Measurements from ENCODE around the gene BRI3BP.

DNA sequence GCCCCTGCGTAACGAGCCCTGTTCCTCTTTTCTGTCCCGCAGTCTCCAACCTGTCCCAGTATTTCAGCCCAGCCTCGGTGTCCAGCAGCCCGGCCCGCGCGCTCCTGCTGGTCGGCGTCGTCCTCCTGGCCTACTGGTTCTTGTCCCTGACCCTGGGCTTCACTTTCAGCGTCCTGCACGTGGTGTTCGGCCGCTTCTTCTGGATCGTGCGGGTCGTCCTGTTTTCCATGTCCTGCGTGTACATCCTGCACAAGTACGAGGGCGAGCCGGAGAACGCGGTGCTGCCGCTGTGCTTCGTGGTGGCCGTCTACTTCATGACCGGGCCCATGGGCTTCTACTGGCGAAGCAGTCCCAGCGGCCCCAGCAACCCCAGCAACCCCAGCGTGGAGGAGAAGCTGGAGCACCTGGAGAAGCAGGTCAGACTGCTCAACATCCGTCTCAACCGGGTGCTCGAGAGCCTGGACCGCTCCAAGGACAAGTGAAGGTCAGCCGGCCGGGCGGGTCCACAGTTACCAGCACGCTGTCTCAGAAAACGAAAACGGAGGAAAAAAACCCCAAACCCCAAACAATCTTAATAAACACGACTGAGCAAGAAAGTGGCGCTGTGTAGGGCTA, 31.6 kb downstream of the BRI3BP start:
- TF ChIP-seq, protein P1, sequence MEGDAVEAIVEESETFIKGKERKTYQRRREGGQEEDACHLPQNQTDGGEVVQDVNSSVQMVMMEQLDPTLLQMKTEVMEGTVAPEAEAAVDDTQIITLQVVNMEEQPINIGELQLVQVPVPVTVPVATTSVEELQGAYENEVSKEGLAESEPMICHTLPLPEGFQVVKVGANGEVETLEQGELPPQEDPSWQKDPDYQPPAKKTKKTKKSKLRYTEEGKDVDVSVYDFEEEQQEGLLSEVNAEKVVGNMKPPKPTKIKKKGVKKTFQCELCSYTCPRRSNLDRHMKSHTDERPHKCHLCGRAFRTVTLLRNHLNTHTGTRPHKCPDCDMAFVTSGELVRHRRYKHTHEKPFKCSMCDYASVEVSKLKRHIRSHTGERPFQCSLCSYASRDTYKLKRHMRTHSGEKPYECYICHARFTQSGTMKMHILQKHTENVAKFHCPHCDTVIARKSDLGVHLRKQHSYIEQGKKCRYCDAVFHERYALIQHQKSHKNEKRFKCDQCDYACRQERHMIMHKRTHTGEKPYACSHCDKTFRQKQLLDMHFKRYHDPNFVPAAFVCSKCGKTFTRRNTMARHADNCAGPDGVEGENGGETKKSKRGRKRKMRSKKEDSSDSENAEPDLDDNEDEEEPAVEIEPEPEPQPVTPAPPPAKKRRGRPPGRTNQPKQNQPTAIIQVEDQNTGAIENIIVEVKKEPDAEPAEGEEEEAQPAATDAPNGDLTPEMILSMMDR (conservative IDR thresholded peaks at IDR 0.05; ENCODE audit: low read length) = no peak
- no peak for TF ChIP-seq EZH2phosphoT487 (IDR thresholded peaks at IDR 0.05; ENCODE audit: borderline replicate concordance)

Data from Loucy (cell line).